NCI-H446 (cell line): ENCODE data around the gene MINDY4.

Experiments used
- DNase-seq, 2 experiments: peaks; one replicate each; lab custom pipeline; 2025; lab: John Stamatoyannopoulos, UW

Gene MINDY4

GRCh38 chr7:30743371-30744074 lies 27.7 kb upstream of the MINDY4 start:
- peak in 1 of 2 experiments; percentile 15 for DNase-seq

GRCh38 chr7:30744075-30744417 lies 27.2 kb upstream of the MINDY4 start:
- DNase-seq: no peak

GRCh38 chr7:30745261-30745941 lies 25.8 kb upstream of the MINDY4 start:
- DNase-seq: no peak

- no peak for DNase-seq
Measured at GRCh38 chr7:30750010-30750409, 21.2 kb upstream of the MINDY4 start.

- peak; percentile 82 to 96 for DNase-seq
Measured at GRCh38 chr7:30750683-30751650, 20.2 kb upstream of the MINDY4 start.

GRCh38 chr7:30751696-30752273 lies 19.4 kb upstream of the MINDY4 start, which contains the start of gene INMT:
TSS of gene INMT (plus strand) at chr7:30752135. CDS start at chr7:30752151, 16 bp downstream.
- DNase-seq: peak in 1 of 2 experiments; percentile 13

- DNase-seq: no peak
Measured at GRCh38 chr7:30752484-30752883, 18.7 kb upstream of the MINDY4 start.

- peak in 1 of 2 experiments; percentile 71 for DNase-seq
Measured at GRCh38 chr7:30752979-30753378, 18.2 kb upstream of the MINDY4 start.

- no peak for DNase-seq
Measured at GRCh38 chr7:30754315-30754877, 16.8 kb upstream of the MINDY4 start.

GRCh38 chr7:30755384-30756154 lies 15.6 kb upstream of the MINDY4 start:
- DNase-seq: peak in 1 of 2 experiments; percentile 46

- DNase-seq: no peak
Measured at GRCh38 chr7:30757342-30757692, 13.9 kb upstream of the MINDY4 start.

GRCh38 chr7:30760514-30761213 lies 10.6 kb upstream of the MINDY4 start:
- DNase-seq: no peak

GRCh38 chr7:30761214-30762156 lies 9.7 kb upstream of the MINDY4 start:
- no peak for DNase-seq

GRCh38 chr7:30764030-30764975 lies 6.9 kb upstream of the MINDY4 start:
- peak in 1 of 2 experiments; percentile 73 for DNase-seq

- DNase-seq: no peak
Measured at GRCh38 chr7:30765408-30765807, 5.8 kb upstream of the MINDY4 start.

GRCh38 chr7:30770845-30771173 lies 408 bp upstream of the MINDY4 start:
- no peak for DNase-seq

- no peak for DNase-seq
Measured at GRCh38 chr7:30771880-30772425, 736 bp downstream of the MINDY4 start.

GRCh38 chr7:30772984-30773383 lies 1.8 kb downstream of the MINDY4 start:
- DNase-seq: no peak
